ENCODE measurements around the gene A2M. TPM values are rescaled to one million over a fixed set of nuclear protein-coding genes. Genes with fewer than 3 reads are reported as not detected.
A peak's percentile ranks its signal among the peaks of the same experiment; 100 is the strongest.

Gene A2M
- total and polyA plus RNA-seq, 2 of the 13 experiments (the other 11 are each of a cell fraction or from before 2014, with no cell fraction given), result 2,807 to 6,551 TPM

DNA sequence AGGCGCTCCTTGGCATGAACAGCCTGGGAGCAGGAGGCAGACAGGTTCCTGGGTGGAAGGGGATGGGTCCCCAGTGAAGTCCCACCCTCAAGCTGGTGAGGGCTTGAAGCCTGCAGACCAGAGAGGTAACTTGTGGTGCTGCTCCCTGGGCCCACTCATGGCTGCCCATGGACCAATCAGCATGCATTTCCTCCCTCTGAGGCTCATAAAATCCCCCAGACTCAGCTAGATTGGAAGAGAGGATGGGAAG is 50.2 kb downstream of the A2M start (continued):
- TF ChIP-seq, protein P1, sequence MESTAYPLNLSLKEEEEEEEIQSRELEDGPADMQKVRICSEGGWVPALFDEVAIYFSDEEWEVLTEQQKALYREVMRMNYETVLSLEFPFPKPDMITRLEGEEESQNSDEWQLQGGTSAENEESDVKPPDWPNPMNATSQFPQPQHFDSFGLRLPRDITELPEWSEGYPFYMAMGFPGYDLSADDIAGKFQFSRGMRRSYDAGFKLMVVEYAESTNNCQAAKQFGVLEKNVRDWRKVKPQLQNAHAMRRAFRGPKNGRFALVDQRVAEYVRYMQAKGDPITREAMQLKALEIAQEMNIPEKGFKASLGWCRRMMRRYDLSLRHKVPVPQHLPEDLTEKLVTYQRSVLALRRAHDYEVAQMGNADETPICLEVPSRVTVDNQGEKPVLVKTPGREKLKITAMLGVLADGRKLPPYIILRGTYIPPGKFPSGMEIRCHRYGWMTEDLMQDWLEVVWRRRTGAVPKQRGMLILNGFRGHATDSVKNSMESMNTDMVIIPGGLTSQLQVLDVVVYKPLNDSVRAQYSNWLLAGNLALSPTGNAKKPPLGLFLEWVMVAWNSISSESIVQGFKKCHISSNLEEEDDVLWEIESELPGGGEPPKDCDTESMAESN (CRISPR knock-in tag; conservative IDR thresholded peaks at IDR 0.05), result no peak
- TF ChIP-seq, protein P2, sequence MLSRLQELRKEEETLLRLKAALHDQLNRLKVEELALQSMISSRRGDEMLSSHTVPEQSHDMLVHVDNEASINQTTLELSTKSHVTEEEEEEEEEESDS (CRISPR knock-in tag; IDR thresholded peaks at IDR 0.05; ENCODE audit: borderline replicate concordance), result no peak
- TF ChIP-seq, protein P3, sequence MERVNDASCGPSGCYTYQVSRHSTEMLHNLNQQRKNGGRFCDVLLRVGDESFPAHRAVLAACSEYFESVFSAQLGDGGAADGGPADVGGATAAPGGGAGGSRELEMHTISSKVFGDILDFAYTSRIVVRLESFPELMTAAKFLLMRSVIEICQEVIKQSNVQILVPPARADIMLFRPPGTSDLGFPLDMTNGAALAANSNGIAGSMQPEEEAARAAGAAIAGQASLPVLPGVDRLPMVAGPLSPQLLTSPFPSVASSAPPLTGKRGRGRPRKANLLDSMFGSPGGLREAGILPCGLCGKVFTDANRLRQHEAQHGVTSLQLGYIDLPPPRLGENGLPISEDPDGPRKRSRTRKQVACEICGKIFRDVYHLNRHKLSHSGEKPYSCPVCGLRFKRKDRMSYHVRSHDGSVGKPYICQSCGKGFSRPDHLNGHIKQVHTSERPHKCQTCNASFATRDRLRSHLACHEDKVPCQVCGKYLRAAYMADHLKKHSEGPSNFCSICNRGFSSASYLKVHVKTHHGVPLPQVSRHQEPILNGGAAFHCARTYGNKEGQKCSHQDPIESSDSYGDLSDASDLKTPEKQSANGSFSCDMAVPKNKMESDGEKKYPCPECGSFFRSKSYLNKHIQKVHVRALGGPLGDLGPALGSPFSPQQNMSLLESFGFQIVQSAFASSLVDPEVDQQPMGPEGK (CRISPR knock-in tag; IDR thresholded peaks at IDR 0.05), result no peak
- TF ChIP-seq, protein P4, sequence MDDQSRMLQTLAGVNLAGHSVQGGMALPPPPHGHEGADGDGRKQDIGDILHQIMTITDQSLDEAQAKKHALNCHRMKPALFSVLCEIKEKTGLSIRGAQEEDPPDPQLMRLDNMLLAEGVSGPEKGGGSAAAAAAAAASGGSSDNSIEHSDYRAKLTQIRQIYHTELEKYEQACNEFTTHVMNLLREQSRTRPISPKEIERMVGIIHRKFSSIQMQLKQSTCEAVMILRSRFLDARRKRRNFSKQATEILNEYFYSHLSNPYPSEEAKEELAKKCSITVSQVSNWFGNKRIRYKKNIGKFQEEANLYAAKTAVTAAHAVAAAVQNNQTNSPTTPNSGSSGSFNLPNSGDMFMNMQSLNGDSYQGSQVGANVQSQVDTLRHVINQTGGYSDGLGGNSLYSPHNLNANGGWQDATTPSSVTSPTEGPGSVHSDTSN (CRISPR knock-in tag; IDR thresholded peaks at IDR 0.05; ENCODE audit: borderline replicate concordance), result no peak
- TF ChIP-seq SNAPC2 (CRISPR knock-in tag; IDR thresholded peaks at IDR 0.05) (no peak), ZSCAN5A (CRISPR knock-in tag; IDR thresholded peaks at IDR 0.05; ENCODE audit: borderline replicate concordance) (no peak), BORCS8-MEF2B (CRISPR knock-in tag; IDR thresholded peaks at IDR 0.05) (no peak), ZNF101 (CRISPR knock-in tag; IDR thresholded peaks at IDR 0.05; ENCODE audit: borderline replicate concordance, low read depth) (no peak), RBFOX2 (IDR thresholded peaks at IDR 0.05; ENCODE audit: low read depth, low read length) (0 out of 2 replicates have a peak, but pooled peaks have one; percentile 22), MAF1 (CRISPR knock-in tag; IDR thresholded peaks at IDR 0.05; ENCODE audit: borderline replicate concordance) (no peak), ZNF10 (CRISPR knock-in tag; IDR thresholded peaks at IDR 0.05; ENCODE audit: borderline replicate concordance, low read depth) (no peak), PLRG1 (conservative IDR thresholded peaks at IDR 0.05) (no peak), ZHX2 (IDR thresholded peaks at IDR 0.05; ENCODE audit: low read depth) (no peak), ZHX2 (CRISPR knock-in tag; IDR thresholded peaks at IDR 0.05; ENCODE audit: borderline replicate concordance) (no peak)
- TF ChIP-seq, protein P5, sequence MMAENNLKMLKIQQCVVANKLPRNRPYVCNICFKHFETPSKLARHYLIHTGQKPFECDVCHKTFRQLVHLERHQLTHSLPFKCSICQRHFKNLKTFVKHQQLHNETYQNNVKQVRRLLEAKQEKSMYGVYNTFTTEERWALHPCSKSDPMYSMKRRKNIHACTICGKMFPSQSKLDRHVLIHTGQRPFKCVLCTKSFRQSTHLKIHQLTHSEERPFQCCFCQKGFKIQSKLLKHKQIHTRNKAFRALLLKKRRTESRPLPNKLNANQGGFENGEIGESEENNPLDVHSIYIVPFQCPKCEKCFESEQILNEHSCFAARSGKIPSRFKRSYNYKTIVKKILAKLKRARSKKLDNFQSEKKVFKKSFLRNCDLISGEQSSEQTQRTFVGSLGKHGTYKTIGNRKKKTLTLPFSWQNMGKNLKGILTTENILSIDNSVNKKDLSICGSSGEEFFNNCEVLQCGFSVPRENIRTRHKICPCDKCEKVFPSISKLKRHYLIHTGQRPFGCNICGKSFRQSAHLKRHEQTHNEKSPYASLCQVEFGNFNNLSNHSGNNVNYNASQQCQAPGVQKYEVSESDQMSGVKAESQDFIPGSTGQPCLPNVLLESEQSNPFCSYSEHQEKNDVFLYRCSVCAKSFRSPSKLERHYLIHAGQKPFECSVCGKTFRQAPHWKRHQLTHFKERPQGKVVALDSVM (CRISPR knock-in tag; IDR thresholded peaks at IDR 0.05), result no peak

Measured in HepG2 (cell line).